GM21528 (cell line): ENCODE results near the gene KCNMA1.

Experiments used
- ATAC-seq: cut with Tn5 transposase; IDR thresholded peaks from one replicate; pipeline ENCODE4 v1.9.1; 2021; ENCODE audit warnings: mild to moderate bottlenecking, moderate library complexity; ENCODE audit not compliant: unreplicated experiment, low FRiP score

Gene KCNMA1

GRCh38 chr10:76925636-76926405 lies 711.8 kb downstream of the KCNMA1 start:
- no peak for ATAC-seq

GRCh38 chr10:76922666-76923065 lies 714.9 kb downstream of the KCNMA1 start:
- ATAC-seq, result no peak

DNA sequence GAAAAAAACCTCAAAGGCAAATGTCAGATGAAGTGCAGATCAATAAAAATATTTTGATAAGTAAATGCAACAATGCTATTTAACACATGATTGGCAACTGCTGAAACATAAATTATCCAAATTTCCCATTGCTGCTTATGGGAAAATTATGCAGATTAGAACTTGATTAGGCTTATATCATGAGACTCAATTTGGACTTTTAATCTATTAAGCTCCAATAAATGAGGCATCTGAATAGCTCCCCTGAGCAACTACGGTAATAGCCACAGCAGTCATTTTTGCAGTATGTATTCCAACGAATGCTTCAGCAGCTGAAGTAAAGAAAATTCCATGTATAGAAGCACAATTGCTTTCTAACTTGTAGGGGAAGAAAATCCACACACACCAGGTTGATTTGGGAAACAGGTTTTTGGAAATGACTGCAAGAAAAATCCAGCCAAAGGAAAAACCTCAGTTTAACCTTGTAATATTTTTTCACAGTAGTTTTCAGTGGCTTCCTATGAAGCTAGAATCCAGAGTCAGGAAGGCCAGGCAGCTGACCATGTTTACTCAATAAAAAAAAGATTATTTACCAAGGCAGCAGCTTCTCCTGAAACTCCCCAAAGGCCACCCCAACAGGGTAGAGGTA lies 716.1 kb downstream of the KCNMA1 start:
- no peak for ATAC-seq

GRCh38 chr10:76920581-76920980 lies 717.0 kb downstream of the KCNMA1 start:
- no peak for ATAC-seq

GRCh38 chr10:76918106-76918505 lies 719.5 kb downstream of the KCNMA1 start:
- ATAC-seq, result no peak

DNA sequence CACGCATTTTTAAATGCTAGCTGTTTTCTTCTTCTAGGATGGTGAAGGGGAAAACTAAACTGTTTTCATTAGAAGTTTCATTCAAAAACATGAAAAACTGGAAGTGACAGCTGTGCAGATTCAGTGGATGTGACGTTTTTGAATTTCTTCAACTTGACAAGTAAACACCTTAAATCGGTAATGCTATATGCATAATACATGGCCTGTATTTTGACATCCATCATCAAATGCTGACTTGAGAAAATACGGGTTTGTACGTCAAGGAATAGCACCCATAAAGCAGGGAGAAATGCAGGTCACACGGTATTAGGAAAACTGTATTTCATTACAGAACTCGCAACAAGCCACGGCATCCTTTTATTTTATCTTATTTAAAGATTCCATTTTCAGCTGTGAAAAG lies 720.5 kb downstream of the KCNMA1 start:
- ATAC-seq, result no peak

GRCh38 chr10:76916536-76916935 lies 721.1 kb downstream of the KCNMA1 start:
- ATAC-seq, result no peak

DNA sequence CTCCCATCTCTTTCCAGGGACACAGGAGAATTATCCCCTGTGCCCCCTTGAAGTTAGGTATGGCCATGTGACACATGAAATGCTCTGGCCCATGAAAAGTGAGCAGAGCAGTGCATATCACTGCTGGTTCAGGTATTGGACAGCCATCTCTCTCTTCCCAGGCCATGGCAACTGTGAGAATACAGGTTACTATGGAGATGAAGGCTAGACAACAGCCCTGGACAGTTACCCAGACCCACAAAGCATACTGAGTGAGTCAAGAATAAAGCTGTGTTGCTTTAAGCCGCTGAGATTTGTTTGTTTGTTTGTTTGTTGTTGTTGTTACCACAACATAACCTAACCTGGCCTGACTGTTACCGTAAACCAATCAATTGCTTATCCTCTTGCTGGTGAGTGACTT lies 722.3 kb downstream of the KCNMA1 start:
- ATAC-seq, result no peak

DNA sequence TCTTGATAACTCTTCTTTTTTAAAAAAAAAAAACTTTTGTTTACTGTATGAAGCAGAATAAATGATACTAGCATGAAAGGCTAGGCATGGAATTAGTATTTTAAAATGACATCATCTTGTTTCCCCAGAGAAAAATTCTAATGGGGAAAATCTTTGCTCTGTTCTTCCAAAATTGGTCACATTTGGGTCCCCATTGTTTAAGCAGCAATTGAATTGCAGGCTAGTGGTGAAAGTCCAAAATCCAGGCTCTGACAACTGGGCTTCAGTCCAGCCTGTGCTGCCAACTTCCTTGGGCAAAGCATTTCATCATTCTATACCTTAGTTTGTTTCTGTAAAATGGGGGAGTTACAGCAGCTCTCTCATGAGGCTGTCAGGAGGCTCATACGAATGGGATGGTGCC lies 726.4 kb downstream of the KCNMA1 start:
- ATAC-seq, result no peak

DNA sequence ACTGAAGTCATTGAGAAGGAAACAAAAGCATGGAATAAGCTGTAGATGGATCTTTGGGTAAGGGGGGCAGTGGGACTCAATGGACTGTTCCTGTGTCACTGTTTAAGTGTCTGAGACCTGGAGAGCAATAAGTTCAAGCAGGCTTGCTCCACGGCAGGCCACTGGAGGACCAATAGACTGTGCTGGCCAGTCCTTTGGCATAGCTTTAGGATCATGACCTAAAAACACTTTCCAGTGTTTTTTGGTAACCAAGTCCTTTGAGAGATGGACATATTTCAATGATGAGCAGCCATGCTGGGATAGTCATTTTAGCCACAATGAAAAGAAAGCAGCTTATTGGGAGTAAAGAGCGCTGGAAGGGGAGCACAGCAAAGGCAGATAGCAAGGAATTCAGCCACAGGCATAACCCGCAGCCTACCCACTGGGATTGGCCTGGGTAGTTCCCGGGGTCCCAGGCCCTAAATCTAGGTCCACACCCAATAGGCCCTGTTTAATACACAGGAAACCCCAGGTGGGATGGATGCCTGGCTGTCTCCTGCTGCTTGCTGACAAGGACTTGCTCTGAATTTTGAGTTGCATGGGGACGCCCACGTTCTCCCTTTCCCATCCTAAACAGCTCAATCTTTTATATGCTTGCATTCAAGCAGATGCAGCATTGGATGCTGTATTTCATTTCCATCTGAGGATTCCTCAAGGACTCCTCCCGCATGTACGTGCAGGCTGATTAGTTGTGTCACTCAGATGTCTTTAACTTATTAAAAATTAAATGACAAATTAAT lies 727.2 kb downstream of the KCNMA1 start:
- ATAC-seq, result no peak

- ATAC-seq, result no peak
Observed at GRCh38 chr10:76906256-76906655, 731.4 kb downstream of the KCNMA1 start.

DNA sequence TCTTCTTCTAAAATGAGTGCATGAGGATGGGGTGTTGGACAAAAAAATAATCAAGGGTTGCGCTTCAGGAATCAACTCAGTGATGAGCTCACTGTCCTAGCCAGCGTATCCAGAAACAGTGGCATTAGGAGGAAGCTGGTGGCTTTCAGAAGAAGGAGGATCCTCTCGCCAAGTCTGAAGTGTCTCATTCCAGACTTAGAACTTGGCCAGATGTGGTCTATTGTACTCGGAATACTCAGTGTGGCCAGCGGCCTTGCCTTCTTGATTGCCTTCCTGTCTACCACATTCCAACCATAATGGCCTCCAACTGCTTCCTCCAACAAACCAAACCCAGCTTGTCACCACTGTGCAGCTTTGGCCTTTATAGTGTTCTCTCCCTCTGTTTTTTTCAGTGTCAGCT lies 732.4 kb downstream of the KCNMA1 start:
- no peak for ATAC-seq

DNA sequence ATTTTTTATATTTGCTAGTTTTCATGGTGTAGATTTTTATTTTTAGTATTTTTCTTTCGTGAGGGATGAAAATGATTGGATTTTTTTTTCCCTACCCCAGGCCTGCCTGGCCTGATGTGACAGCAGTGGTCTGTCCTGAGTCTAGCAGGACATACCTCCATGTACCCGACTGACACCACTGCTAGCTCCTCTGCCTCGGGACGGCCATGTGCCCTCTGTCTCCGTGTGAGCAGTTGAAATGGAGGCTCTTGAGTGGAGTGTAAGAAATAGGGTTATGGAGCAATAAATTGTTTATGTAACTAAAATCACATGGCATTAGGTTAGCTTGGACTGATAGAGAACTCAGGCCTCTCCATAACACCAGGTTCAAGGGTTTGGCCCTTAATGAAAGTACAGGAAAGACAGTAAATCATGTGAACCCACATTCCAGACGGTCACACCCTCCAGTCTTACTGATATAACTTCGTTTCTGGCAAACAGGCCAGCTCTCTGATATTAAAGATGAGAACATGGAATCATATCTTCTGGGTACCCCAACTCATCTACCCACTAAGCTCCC lies 734.1 kb downstream of the KCNMA1 start:
- no peak for ATAC-seq

GRCh38 chr10:76902949-76903348 lies 734.7 kb downstream of the KCNMA1 start:
- no peak for ATAC-seq

DNA sequence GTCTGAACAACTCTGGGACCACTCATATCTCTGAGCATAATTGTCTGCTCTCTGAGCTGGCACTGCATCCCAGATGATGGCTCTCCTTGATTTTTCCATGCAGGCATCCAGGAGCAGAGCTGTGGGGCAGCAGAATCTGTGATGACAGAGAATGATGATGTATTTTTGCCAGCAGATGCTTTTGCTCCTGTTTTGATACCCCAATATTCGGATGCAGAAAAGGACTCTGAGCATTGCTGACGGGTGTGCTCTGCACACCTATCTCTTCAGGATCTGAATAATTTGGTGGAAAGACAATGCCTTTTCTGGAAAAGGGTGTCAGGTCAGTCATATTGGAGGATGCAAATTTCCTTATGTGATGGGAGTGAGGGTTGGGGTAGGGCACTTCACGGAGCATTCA lies 735.9 kb downstream of the KCNMA1 start:
- no peak for ATAC-seq

DNA sequence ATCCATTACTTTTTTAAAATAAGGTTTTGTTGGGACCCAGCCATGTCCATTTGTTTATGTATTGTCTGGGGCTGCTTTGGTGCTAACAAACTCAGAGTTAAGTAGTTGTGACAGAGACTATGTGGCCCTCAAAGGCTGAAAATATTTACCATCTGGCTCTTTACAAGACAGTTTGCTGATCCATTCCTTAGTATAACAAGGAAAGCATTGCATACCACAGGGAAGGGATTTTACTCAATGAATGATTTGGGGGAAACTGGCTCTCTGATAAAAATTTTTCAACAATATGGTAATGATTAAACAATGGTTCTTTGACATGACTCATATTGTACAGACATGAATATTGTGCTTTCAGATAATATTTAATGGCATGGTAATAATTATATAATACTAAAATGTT lies 738.1 kb downstream of the KCNMA1 start:
- ATAC-seq, result no peak

GRCh38 chr10:76892766-76893479 lies 744.7 kb downstream of the KCNMA1 start:
- no peak for ATAC-seq

DNA sequence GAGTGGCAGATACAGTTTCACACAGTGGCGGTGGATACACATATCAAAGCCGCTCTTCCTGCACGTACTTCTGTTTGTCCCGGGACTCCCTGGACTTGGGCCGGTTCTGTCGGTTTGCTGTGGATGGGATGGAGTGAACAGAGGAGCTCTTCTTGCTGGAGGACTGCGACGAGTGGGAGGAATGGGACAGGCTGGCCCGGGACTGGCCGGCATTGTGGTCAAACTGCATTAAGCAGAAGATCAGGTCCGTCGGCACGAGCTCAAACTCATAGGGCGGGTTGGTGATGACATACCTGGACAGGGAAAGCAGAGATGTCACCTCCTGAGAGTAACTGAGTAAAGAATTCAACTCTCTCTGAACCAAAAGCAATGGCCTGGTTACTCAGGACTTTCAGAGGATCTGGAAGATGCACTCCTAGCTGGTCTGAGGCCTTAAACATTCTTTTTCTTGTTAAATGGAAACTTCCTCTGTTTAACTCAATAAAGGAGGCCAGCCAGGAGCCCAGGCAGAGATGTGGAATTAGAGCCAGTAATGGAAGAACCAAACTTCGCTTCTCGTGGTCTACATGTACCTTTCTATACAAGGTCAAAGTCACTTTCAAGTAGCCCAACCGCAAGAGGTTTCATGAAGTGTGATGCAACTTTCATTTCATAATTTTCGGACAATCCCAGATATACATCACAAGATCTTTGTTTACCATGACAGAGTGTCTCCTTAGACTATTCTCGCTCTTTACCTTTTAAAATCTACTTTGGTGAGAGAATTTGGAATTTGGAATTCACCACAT lies 750.2 kb downstream of the KCNMA1 start:
- no peak for ATAC-seq

- no peak for ATAC-seq
Observed at GRCh38 chr10:76885816-76886215, 751.8 kb downstream of the KCNMA1 start.
